Neural cell (in vitro differentiated cells): ENCODE measurements around the gene PREX1. TPM values are rescaled to one million over a fixed set of nuclear protein-coding genes. Genes with fewer than 3 reads are reported as not detected.

ENCODE experiments used
- H2AFZ ChIP-seq: fragments of 200-600, 300-800 bp; sonication (generic), shearing (Covaris generic); 2 replicates; pipeline ENCODE4 v1.6.0; 2014; ENCODE audit warnings: low read depth, mild to moderate bottlenecking, antibody characterized with exemption, low read length, moderate library complexity
- H3F3A ChIP-seq: fragments of 200-600 bp; shearing (Covaris generic); 2 replicates; pipeline ENCODE4 v1.6.1; 2016; ENCODE audit warnings: mild to moderate bottlenecking, moderate library complexity, mixed read lengths, antibody characterized with exemption, low read length; ENCODE audit not compliant: insufficient read depth, poor library complexity, severe bottlenecking
- H3K27ac ChIP-seq: fragments of 200-600, 300-800 bp; sonication (generic), shearing (Covaris generic); 2 replicates; pipeline ENCODE4 v1.5.1; 2014; ENCODE audit warnings: mild to moderate bottlenecking, low read length, moderate library complexity
- H3K27me3 ChIP-seq: fragments of 300-800, 200-600 bp; sonication (generic), shearing (Covaris generic); 2 replicates; pipeline ENCODE4 v1.6.0; 2014; ENCODE audit warnings: mild to moderate bottlenecking, low read depth, low read length, moderate library complexity; ENCODE audit not compliant: insufficient read depth
- H3K36me3 ChIP-seq: fragments of 300-800, 200-600 bp; sonication (generic), shearing (Covaris generic); 2 replicates; pipeline ENCODE4 v1.5.1; 2014; ENCODE audit warnings: mild to moderate bottlenecking, antibody characterized with exemption, low read length, moderate library complexity; ENCODE audit not compliant: insufficient read depth
- H3K4me2 ChIP-seq: fragments of 300-800, 200-600 bp; sonication (generic), shearing (Covaris generic); 2 replicates; pipeline ENCODE4 v1.6.0; 2014; ENCODE audit warnings: mild to moderate bottlenecking, low read length
- H3K4me3 ChIP-seq: fragments of 300-800, 200-600 bp; sonication (generic), shearing (Covaris generic); 2 replicates; pipeline ENCODE4 v1.5.1; 2014; ENCODE audit warnings: mild to moderate bottlenecking, low read length, moderate library complexity
- H3K79me2 ChIP-seq: fragments of 200-600 bp; shearing (Covaris generic); replicated peaks from 2 replicates; pipeline ENCODE4 v1.6.0; 2014; ENCODE audit warnings: mild to moderate bottlenecking, low read length, moderate library complexity; ENCODE audit not compliant: insufficient read depth
- H3K9ac ChIP-seq: fragments of 300-800, 200-600 bp; sonication (generic), shearing (Covaris generic); 2 replicates; pipeline ENCODE4 v1.6.1; 2016; ENCODE audit warnings: mild to moderate bottlenecking, low read length, mixed read lengths
- H3K9me2 ChIP-seq: fragments of 200-600 bp; shearing (Covaris generic); 2 replicates; pipeline ENCODE4 v1.6.1; 2016; ENCODE audit warnings: mild to moderate bottlenecking, low read length, mixed read lengths; ENCODE audit not compliant: insufficient read depth
- H3K9me3 ChIP-seq: fragments of 200-600, 300-800 bp; sonication (generic), shearing (Covaris generic); 2 replicates; pipeline ENCODE4 v1.6.1; 2016; ENCODE audit warnings: mild to moderate bottlenecking, mixed run types, low read length, moderate library complexity, mixed read lengths
- H4K20me1 ChIP-seq: fragments of 200-600 bp; shearing (Covaris generic); 2 replicates; pipeline ENCODE4 v1.6.1; 2016; ENCODE audit warnings: mild to moderate bottlenecking, mixed run types; ENCODE audit not compliant: insufficient read depth
- EP300 ChIP-seq: fragments of 450-650 bp; conservative IDR thresholded peaks from 2 replicates; pipeline ENCODE4 v1.6.1; 2014; ENCODE audit warnings: antibody characterized with exemption, mild to moderate bottlenecking, moderate library complexity; ENCODE audit not compliant: poor library complexity, severe bottlenecking
- EZH2 ChIP-seq: fragments of 200-600, 300-800 bp; shearing (Covaris generic), sonication (generic); IDR thresholded peaks from 2 replicates; pipeline ENCODE4 v1.6.1; 2014; ENCODE audit warnings: antibody characterized with exemption, low read length, borderline replicate concordance, mild to moderate bottlenecking; ENCODE audit not compliant: insufficient read depth, poor library complexity, severe bottlenecking
- MXI1 ChIP-seq: fragments of 450-650 bp; conservative IDR thresholded peaks from 2 replicates; pipeline ENCODE4 v1.6.1; 2014; ENCODE audit warnings: antibody characterized with exemption, mild to moderate bottlenecking; ENCODE audit not compliant: poor library complexity, severe bottlenecking
- POLR2AphosphoS5 ChIP-seq: IDR thresholded peaks from 2 replicates; pipeline ENCODE4 v1.6.1; 2012
- RAD21 ChIP-seq: fragments of 450-650 bp; conservative IDR thresholded peaks from 2 replicates; pipeline ENCODE4 v1.6.1; 2014; ENCODE audit warnings: antibody characterized with exemption, mild to moderate bottlenecking, moderate library complexity
- SMC3 ChIP-seq: fragments of 450-650 bp; conservative IDR thresholded peaks from 2 replicates; pipeline ENCODE4 v1.6.1; 2014; ENCODE audit warnings: antibody characterized with exemption, mild to moderate bottlenecking, moderate library complexity; ENCODE audit not compliant: poor library complexity
- TAF1 ChIP-seq: IDR thresholded peaks from 2 replicates; pipeline ENCODE4 v1.6.1; 2012; ENCODE audit warnings: low read depth
- polyA plus RNA-seq: library from polyadenylated mRNA; depleted of rRNA; stranded (reverse); fragments of >200 nt; gene quantifications from 2 replicates; pipeline ENCODE4 v1.2.3, GENCODE V29; 2014
- TF ChIP-seq, protein P1 (sequence below): IDR thresholded peaks from 2 replicates; pipeline ENCODE4 v1.6.1; 2012; ENCODE audit warnings: borderline replicate concordance
- TF ChIP-seq, protein P2 (sequence below): fragments of 450-650 bp; IDR thresholded peaks from 2 replicates; pipeline ENCODE4 v1.5.1; 2014; ENCODE audit warnings: antibody characterized with exemption, mild to moderate bottlenecking, moderate library complexity; ENCODE audit not compliant: poor library complexity, severe bottlenecking

PREX1 gene
- polyA plus RNA-seq, 1 donor from 2014 or later, result 0.06 TPM

DNA sequence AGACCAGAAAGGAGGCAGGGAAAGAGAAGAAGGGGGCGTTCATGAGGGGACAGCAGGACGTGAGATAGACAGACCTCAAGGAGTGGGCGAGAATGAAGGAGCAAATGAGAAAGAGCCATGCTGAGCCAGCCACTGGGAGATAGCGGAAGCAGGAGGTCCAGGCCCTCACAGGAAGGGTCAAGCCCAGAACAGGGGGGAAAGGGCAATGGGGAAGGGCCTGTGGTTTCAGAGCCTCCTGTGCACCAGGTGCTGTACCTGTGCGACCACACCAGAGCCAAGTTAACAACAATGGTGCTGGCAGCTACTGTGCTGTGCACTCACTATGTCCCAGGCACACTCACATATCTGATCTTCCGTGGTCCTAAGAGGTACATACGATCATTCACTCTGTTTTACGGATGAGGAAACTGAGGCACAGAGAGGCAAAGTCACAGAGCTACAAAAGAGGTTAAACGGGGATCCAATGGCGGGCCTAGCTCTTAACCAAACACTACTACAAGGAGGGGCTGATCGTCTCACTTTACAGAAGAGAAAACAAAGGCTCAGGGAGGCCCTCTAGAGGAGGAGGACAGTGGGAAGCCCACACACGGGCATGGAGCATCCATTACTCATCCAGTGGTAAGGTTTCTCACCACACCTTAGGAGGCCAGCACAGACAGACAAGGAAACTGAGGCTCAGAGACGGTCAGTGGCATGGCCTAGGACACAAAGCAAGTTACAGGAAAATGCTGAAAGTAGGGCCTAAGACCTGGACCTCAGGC lies 129.1 kb downstream of the PREX1 start:
- Histone ChIP-seq H2AFZ (no peak overlapping the region), H3K4me2 (no peak overlapping the region), H3F3A (no peaks in the 10 kb centered on the region), H3K9ac (no peak overlapping the region), H4K20me1 (no peaks in the 10 kb centered on the region), H3K79me2 (no peaks in the 10 kb centered on the region), H3K4me3 (no peak overlapping the region), H3K27ac (no peak overlapping the region), H3K9me2 (no peaks in the 10 kb centered on the region), H3K9me3 (no peaks in the 10 kb centered on the region), H3K36me3 (no peaks in the 10 kb centered on the region), H3K27me3 (no peaks in the 10 kb centered on the region)
- TF ChIP-seq MXI1 (no peak), EP300 (no peak), POLR2AphosphoS5 (no peak), SMC3 (no peak), TAF1 (no peak), EZH2 (no peak), RAD21 (no peak)
- TF ChIP-seq, protein P1, sequence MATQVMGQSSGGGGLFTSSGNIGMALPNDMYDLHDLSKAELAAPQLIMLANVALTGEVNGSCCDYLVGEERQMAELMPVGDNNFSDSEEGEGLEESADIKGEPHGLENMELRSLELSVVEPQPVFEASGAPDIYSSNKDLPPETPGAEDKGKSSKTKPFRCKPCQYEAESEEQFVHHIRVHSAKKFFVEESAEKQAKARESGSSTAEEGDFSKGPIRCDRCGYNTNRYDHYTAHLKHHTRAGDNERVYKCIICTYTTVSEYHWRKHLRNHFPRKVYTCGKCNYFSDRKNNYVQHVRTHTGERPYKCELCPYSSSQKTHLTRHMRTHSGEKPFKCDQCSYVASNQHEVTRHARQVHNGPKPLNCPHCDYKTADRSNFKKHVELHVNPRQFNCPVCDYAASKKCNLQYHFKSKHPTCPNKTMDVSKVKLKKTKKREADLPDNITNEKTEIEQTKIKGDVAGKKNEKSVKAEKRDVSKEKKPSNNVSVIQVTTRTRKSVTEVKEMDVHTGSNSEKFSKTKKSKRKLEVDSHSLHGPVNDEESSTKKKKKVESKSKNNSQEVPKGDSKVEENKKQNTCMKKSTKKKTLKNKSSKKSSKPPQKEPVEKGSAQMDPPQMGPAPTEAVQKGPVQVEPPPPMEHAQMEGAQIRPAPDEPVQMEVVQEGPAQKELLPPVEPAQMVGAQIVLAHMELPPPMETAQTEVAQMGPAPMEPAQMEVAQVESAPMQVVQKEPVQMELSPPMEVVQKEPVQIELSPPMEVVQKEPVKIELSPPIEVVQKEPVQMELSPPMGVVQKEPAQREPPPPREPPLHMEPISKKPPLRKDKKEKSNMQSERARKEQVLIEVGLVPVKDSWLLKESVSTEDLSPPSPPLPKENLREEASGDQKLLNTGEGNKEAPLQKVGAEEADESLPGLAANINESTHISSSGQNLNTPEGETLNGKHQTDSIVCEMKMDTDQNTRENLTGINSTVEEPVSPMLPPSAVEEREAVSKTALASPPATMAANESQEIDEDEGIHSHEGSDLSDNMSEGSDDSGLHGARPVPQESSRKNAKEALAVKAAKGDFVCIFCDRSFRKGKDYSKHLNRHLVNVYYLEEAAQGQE, result no peak
- TF ChIP-seq, protein P2, sequence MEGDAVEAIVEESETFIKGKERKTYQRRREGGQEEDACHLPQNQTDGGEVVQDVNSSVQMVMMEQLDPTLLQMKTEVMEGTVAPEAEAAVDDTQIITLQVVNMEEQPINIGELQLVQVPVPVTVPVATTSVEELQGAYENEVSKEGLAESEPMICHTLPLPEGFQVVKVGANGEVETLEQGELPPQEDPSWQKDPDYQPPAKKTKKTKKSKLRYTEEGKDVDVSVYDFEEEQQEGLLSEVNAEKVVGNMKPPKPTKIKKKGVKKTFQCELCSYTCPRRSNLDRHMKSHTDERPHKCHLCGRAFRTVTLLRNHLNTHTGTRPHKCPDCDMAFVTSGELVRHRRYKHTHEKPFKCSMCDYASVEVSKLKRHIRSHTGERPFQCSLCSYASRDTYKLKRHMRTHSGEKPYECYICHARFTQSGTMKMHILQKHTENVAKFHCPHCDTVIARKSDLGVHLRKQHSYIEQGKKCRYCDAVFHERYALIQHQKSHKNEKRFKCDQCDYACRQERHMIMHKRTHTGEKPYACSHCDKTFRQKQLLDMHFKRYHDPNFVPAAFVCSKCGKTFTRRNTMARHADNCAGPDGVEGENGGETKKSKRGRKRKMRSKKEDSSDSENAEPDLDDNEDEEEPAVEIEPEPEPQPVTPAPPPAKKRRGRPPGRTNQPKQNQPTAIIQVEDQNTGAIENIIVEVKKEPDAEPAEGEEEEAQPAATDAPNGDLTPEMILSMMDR, result no peak

DNA sequence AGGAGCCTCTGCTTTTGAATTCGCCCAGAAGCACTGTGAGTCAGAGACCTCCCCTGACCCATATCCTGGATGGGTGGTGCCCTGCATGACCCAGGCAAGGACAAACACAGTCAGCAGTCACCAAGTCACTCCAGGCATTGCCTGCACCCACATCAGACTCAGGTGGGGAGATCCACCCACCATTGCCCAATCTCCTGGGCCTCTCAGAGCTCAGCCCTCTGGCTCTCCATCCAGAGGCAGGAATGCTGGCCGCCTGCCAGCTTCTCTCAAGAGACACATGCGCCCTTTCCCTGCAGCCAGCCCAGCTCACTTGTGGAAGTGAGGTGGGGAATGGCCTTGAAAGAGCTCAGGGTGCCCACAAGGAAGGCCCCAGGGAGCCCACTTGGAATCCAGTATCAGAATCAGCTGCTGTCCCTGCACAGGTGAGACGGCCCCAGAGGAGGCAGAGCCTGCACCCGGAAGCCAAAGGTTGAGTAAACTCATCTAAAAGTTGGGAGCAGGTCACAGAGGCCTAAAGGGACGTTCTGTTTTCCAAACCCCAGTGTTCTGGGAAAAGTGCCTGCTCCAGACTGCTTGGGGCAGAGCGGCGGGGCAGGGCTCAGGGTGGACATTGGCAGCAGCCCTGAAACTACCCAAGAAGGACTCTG lies 129.8 kb downstream of the PREX1 start:
- H3K79me2 ChIP-seq, result no peaks in the 10 kb centered on the region
- H2AFZ ChIP-seq, result no peak overlapping the region
- no peak overlapping the region for H3K4me3 ChIP-seq
- no peaks in the 10 kb centered on the region for H3K9me3 ChIP-seq
- H3K36me3 ChIP-seq, result no peaks in the 10 kb centered on the region
- H3K9me2 ChIP-seq, result no peaks in the 10 kb centered on the region
- no peak for TF ChIP-seq TAF1
- TF ChIP-seq POLR2AphosphoS5, result no peak
- TF ChIP-seq RAD21, result no peak
- no peak overlapping the region for H3K27ac ChIP-seq
- H4K20me1 ChIP-seq, result no peaks in the 10 kb centered on the region
- H3K4me2 ChIP-seq, result no peak overlapping the region
- H3F3A ChIP-seq, result no peaks in the 10 kb centered on the region
- no peak overlapping the region for H3K9ac ChIP-seq
- no peaks in the 10 kb centered on the region for H3K27me3 ChIP-seq
